ENCODE measurements around the gene PRCP. TPM values are rescaled to one million over a fixed set of nuclear protein-coding genes. Genes with fewer than 3 reads are reported as not detected.

Gene PRCP
- total and polyA plus RNA-seq, 4 donors: 25.4 to 126 (median 46.6) TPM

- DNase-seq (no peak), ATAC-seq (ENCODE audit: insufficient read depth, low FRiP score) (no peak)
- Histone ChIP-seq H3K36me3 (ENCODE audit: control insufficient read depth in 4 of 4, insufficient read depth in 4 of 4, low read length in 4 of 4) (peaks cover 3 to 12% (median 7%) of the 10 kb centered on the region in 4 donors), H3K27me3 (ENCODE audit: control insufficient read depth in 3 of 3, insufficient read depth in 3 of 3, low read length in 2 of 3) (no peaks in the 10 kb centered on the region), H3K4me1 (ENCODE audit: control insufficient read depth in 5 of 5, insufficient read depth in 5 of 5, low read length in 5 of 5) (peaks cover 0 to 3% (median 0%) of the 10 kb centered on the region in 5 donors), H3K4me3 (no peak overlapping the region), H3K9me3 (ENCODE audit: control insufficient read depth in 4 of 4, insufficient read depth in 3 of 4, low read length in 3 of 4) (no peaks in the 10 kb centered on the region), H3K27ac (ENCODE audit: low read depth in 1 of 2, low read length in 1 of 2) (no peak overlapping the region), H3K9ac (ENCODE audit: insufficient read depth in 1 of 2, low read length in 2 of 2) (no peak overlapping the region)
- WGBS, 2 donors: 88 to 92% methylated on average over 4 of the region's 4 CpGs
- no peak for TF ChIP-seq CTCF (IDR thresholded peaks at IDR 0.05; ENCODE audit: control extremely low read depth, extremely low read depth)
Observed at GRCh38 chr11:82832983-82833382, 67.2 kb downstream of the PRCP start.

DNA sequence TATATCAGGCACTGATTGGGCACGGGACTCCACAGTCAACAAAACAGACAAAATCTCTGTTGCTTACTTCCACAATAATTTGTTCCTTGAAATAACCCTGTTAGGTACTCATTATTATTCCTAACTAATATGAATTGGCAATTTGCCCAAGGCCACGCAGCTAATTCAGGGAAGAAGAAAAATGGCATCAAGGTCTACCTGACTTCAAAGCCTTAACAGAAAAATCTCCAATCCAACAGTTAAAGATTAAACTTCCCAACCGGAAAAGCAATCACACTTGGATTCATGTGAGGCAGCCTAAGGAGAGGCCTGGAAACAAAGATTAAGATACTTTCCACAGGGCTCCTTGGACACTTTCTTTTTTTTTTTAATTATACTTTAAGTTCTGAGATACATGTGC is 68.9 kb downstream of the PRCP start:
- no peak overlapping the region for H3K27ac ChIP-seq (ENCODE audit: low read depth in 1 of 2, low read length in 1 of 2)
- ATAC-seq (ENCODE audit: insufficient read depth, low FRiP score) (no peak), DNase-seq (peak in 2 of 3 donors; percentile 8 to 23)
- H3K36me3 ChIP-seq (ENCODE audit: control insufficient read depth in 4 of 4, insufficient read depth in 4 of 4, low read length in 4 of 4): peaks cover 0 to 7% (median 4%) of the 10 kb centered on the region in 4 donors
- H3K9me3 ChIP-seq (ENCODE audit: control insufficient read depth in 4 of 4, insufficient read depth in 3 of 4, low read length in 3 of 4): no peaks in the 10 kb centered on the region
- H3K9ac ChIP-seq (ENCODE audit: insufficient read depth in 1 of 2, low read length in 2 of 2): no peak overlapping the region
- no peak overlapping the region for H3K4me3 ChIP-seq
- no peaks in the 10 kb centered on the region for H3K27me3 ChIP-seq (ENCODE audit: control insufficient read depth in 3 of 3, insufficient read depth in 3 of 3, low read length in 2 of 3)
- 68 to 76% methylated on average over 3 of the region's 3 CpGs for WGBS, 2 donors
- H3K4me1 ChIP-seq (ENCODE audit: control insufficient read depth in 5 of 5, insufficient read depth in 5 of 5, low read length in 5 of 5): no peaks in the 10 kb centered on the region
- TF ChIP-seq CTCF (IDR thresholded peaks at IDR 0.05; ENCODE audit: control extremely low read depth, extremely low read depth): no peak

DNA sequence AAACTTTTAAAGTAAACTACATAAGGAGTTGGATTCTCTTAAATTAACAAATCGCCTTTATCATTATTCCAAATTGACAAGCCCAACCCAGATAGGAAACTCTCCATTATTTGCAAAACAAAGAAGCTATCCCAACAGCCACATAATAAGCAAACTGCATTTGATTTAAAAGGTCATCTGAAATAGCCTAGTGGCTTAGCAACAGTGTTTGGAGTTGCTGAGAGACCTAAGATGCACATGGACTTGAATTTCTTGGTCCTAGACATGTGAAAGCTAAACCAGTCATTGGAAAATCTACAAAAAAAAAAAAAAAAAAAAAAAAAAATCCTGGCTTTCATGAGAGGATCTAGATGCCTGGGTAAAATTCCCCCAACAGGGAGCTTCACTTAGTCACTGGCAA is 69.5 kb downstream of the PRCP start:
- no peak for TF ChIP-seq CTCF (IDR thresholded peaks at IDR 0.05; ENCODE audit: control extremely low read depth, extremely low read depth)
- Histone ChIP-seq H3K9ac (ENCODE audit: insufficient read depth in 1 of 2, low read length in 2 of 2) (no peak overlapping the region), H3K27ac (ENCODE audit: low read depth in 1 of 2, low read length in 1 of 2) (no peak overlapping the region), H3K9me3 (ENCODE audit: control insufficient read depth in 4 of 4, insufficient read depth in 3 of 4, low read length in 3 of 4) (no peaks in the 10 kb centered on the region), H3K4me3 (no peak overlapping the region), H3K4me1 (ENCODE audit: control insufficient read depth in 5 of 5, insufficient read depth in 5 of 5, low read length in 5 of 5) (no peaks in the 10 kb centered on the region), H3K27me3 (ENCODE audit: control insufficient read depth in 3 of 3, insufficient read depth in 3 of 3, low read length in 2 of 3) (no peaks in the 10 kb centered on the region), H3K36me3 (ENCODE audit: control insufficient read depth in 4 of 4, insufficient read depth in 4 of 4, low read length in 4 of 4) (peaks cover 0 to 7% (median 4%) of the 10 kb centered on the region in 4 donors)
- ATAC-seq (ENCODE audit: insufficient read depth, low FRiP score) (no peak), DNase-seq (no peak)
- 96 to 100% methylated on average over 1 of the region's 1 CpG for WGBS, 2 donors

DNA sequence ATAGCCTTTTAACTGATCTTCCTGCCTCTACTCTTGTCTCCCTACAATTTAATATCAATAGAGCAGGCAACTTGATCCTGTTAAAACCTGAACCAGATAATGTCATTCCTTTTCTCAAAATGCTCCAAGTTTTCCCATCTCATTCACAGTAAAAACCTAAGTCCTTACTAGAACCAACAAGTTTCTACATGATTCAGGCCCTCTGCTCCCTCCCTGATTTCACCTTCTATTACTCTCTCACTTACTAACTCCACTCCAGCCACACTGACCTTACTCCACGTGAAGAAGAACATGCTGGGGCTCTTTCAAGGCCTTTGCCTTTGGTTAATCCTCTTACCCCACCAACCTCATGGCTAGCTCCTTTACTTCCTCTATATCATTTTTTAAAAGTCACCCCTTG is 71.1 kb downstream of the PRCP start:
- no peak overlapping the region for H3K9ac ChIP-seq (ENCODE audit: insufficient read depth in 1 of 2, low read length in 2 of 2)
- no peak overlapping the region for H3K27ac ChIP-seq (ENCODE audit: low read depth in 1 of 2, low read length in 1 of 2)
- no peak for TF ChIP-seq CTCF (IDR thresholded peaks at IDR 0.05; ENCODE audit: control extremely low read depth, extremely low read depth)
- WGBS, 2 donors: 80 to 100% methylated on average over 1 of the region's 1 CpG
- H3K4me1 ChIP-seq (ENCODE audit: control insufficient read depth in 5 of 5, insufficient read depth in 5 of 5, low read length in 5 of 5): no peaks in the 10 kb centered on the region
- H3K27me3 ChIP-seq (ENCODE audit: control insufficient read depth in 3 of 3, insufficient read depth in 3 of 3, low read length in 2 of 3): no peaks in the 10 kb centered on the region
- DNase-seq (no peak), ATAC-seq (ENCODE audit: insufficient read depth, low FRiP score) (no peak)
- peaks cover 0 to 10% (median 4%) of the 10 kb centered on the region in 4 donors for H3K36me3 ChIP-seq (ENCODE audit: control insufficient read depth in 4 of 4, insufficient read depth in 4 of 4, low read length in 4 of 4)
- no peaks in the 10 kb centered on the region for H3K9me3 ChIP-seq (ENCODE audit: control insufficient read depth in 4 of 4, insufficient read depth in 3 of 4, low read length in 3 of 4)
- H3K4me3 ChIP-seq: no peak overlapping the region

Measured in lung (tissue), 12 donors.